K562 (cell line): ENCODE measurements around the gene WRAP53. TPM values are rescaled to one million over a fixed set of nuclear protein-coding genes. Genes with fewer than 3 reads are reported as not detected.

ENCODE experiments used
- ARID4B ChIP-seq: sonication (generic); formaldehyde crosslinking; IDR thresholded peaks from 2 replicates; pipeline ENCODE4 v1.8.0; 2022; ENCODE audit warnings: mild to moderate bottlenecking, missing genetic modification reagents
- E2F3 ChIP-seq: fragments of 250-450 bp; sonication (Bioruptor Pico); IDR thresholded peaks from 2 replicates; pipeline ENCODE4 v1.4.0; 2020; ENCODE audit warnings: mild to moderate bottlenecking
- ETV5 ChIP-seq: sonication (generic); formaldehyde crosslinking; IDR thresholded peaks from 2 replicates; pipeline ENCODE4 v1.4.0; 2020; ENCODE audit warnings: low read depth, mild to moderate bottlenecking, missing genetic modification reagents
- GTF2E2 ChIP-seq: fragments of 200-800 bp; sonication (Bioruptor generic); IDR thresholded peaks from 2 replicates; pipeline ENCODE4 v1.6.1; 2016; ENCODE audit warnings: missing genetic modification characterization, missing compliant biosample characterization
- IFI16 ChIP-seq: fragments of 250-450 bp; sonication (Bioruptor Pico); IDR thresholded peaks from 2 replicates; pipeline ENCODE4 v2.1.2; 2022; ENCODE audit warnings: mild to moderate bottlenecking, inconsistent platforms
- KDM1A ChIP-seq, 2 experiments: fragments of 450-650 bp; IDR thresholded peaks; 2 replicates each; pipeline ENCODE4 v1.6.1; 2016; ENCODE audit warnings: mild to moderate bottlenecking in 2 of 2
- PCBP1 ChIP-seq: fragments of 200-400 bp; formaldehyde crosslinking; IDR thresholded peaks from 2 replicates; pipeline ENCODE4 v1.6.1; 2018; ENCODE audit warnings: mild to moderate bottlenecking, low read depth, low read length; ENCODE audit not compliant: poor library complexity, severe bottlenecking
- POLR2H ChIP-seq: IDR thresholded peaks from 2 replicates; pipeline ENCODE4 v1.6.1; 2016; ENCODE audit warnings: missing genetic modification characterization, low read depth, mild to moderate bottlenecking, control low read depth, missing compliant biosample characterization, moderate library complexity
- RBM14 ChIP-seq: fragments of 200-400 bp; formaldehyde crosslinking; IDR thresholded peaks from 2 replicates; pipeline ENCODE4 v1.6.1; 2018; ENCODE audit warnings: low read depth, mild to moderate bottlenecking, low read length, moderate library complexity, borderline replicate concordance; ENCODE audit not compliant: insufficient read depth
- SMC3 ChIP-seq: conservative IDR thresholded peaks from 2 replicates; pipeline ENCODE4 v1.6.1; 2011; ENCODE audit warnings: low read depth, low read length, improper control_type of control experiment; ENCODE audit not compliant: insufficient read depth
- SNIP1 ChIP-seq: fragments of 450-650 bp; IDR thresholded peaks from 2 replicates; pipeline ENCODE4 v1.7.1; 2017; ENCODE audit warnings: low read depth, mild to moderate bottlenecking
- TCFL5 ChIP-seq: fragments of 250-450 bp; sonication (Bioruptor Pico); conservative IDR thresholded peaks from 2 replicates; pipeline ENCODE4 v1.6.1; 2021; ENCODE audit warnings: mild to moderate bottlenecking, moderate library complexity, matching md5 sums
- ZBTB9 ChIP-seq: fragments of 450-650 bp; formaldehyde crosslinking; IDR thresholded peaks from 2 replicates; pipeline ENCODE4 v1.4.0; 2020; ENCODE audit warnings: mild to moderate bottlenecking, moderate library complexity
- ZNF23 ChIP-seq: fragments of 250-450 bp; sonication (Bioruptor Pico); IDR thresholded peaks from 2 replicates; pipeline ENCODE4 v1.4.0; 2020; ENCODE audit warnings: mild to moderate bottlenecking
- ZNF384 ChIP-seq: IDR thresholded peaks from 2 replicates; pipeline ENCODE4 v1.6.1; 2012; ENCODE audit warnings: low read depth, low read length, improper control_type of control experiment
- ZNF398 ChIP-seq: fragments of 250-450 bp; sonication (Bioruptor Pico); IDR thresholded peaks from 2 replicates; pipeline ENCODE4 v1.8.0; 2021; ENCODE audit warnings: moderate library complexity, mild to moderate bottlenecking, inconsistent platforms
- ZNF445 ChIP-seq: fragments of 250-450 bp; sonication (Bioruptor Pico); IDR thresholded peaks from 2 replicates; pipeline ENCODE4 v1.4.0; 2020; ENCODE audit warnings: low read depth, mild to moderate bottlenecking, moderate library complexity
- ZNF75A ChIP-seq: fragments of 450-650 bp; formaldehyde crosslinking; IDR thresholded peaks from 2 replicates; pipeline ENCODE4 v1.4.0; 2020; ENCODE audit warnings: mild to moderate bottlenecking
- ZSCAN32 ChIP-seq: fragments of 450-650 bp; formaldehyde crosslinking; IDR thresholded peaks from 2 replicates; pipeline ENCODE4 v1.4.0; 2020; ENCODE audit warnings: mild to moderate bottlenecking, moderate library complexity
- polyA plus RNA-seq, 8 experiments: library from polyadenylated mRNA; depleted of rRNA in 4 of 8; stranded (reverse) in 5 of 8; unstranded in 3 of 8; fragments of >200 nt; fragmentation: Nextera tagmentation in 2 of 8; fragmentation: Illumina TruSeq in 1 of 8; extraction: Ambion mirVana in 2 of 8; extraction: Trizol in 1 of 8; gene quantifications; 2 replicates each; pipeline versions ENCODE4 v1.2.1 to v1.2.3, GENCODE V29; 2011 to 2014; ENCODE audit warnings: inconsistent platforms in 1 of 8, missing spikeins in 1 of 8
- total RNA-seq, 7 experiments: library from RNA; depleted of rRNA in 6 of 7; stranded (reverse); fragments of >200 nt in 6 of 7; fragmentation: Illumina TruSeq in 2 of 7; extraction: Trizol in 2 of 7; gene quantifications; 2 replicates each; pipeline versions ENCODE4 v1.2.1 to v1.2.3, GENCODE V29; 2011 to 2021; ENCODE audit warnings: low replicate concordance in 1 of 7

WRAP53 gene
- total and polyA plus RNA-seq, 9 of the 15 experiments (the other 6 are each of a cell fraction or from before 2014, with no cell fraction given): 0.72 to 18.2 (median 13.4) TPM

GRCh38 chr17:7687908-7688807, at the start of gene WRAP53 (continued):
- no peak for TF ChIP-seq ETV5 (CRISPR knock-in tag)
- TF ChIP-seq ZBTB9 (CRISPR knock-in tag): no peak
- TF ChIP-seq RBM14: no peak
- no peak for TF ChIP-seq ZNF445 (CRISPR knock-in tag)
- no peak for TF ChIP-seq TCFL5 (CRISPR knock-in tag)
- no peak for TF ChIP-seq IFI16 (CRISPR knock-in tag)
- TF ChIP-seq KDM1A (IDR thresholded peaks at IDR 0.05): no peak
- no peak for TF ChIP-seq POLR2H (tag)
- TF ChIP-seq ZNF75A: no peak
- peak; percentile 65; the same call in 1 of the 2 replicates for TF ChIP-seq SMC3
- no peak for TF ChIP-seq ARID4B (CRISPR knock-in tag)
- no peak for TF ChIP-seq GTF2E2 (tag)
- TF ChIP-seq SNIP1: no peak
- TF ChIP-seq ZNF384: no peak
- TF ChIP-seq E2F3 (CRISPR knock-in tag): no peak
- no peak for TF ChIP-seq PCBP1
- TF ChIP-seq ZNF398 (CRISPR knock-in tag): no peak
- no peak for TF ChIP-seq ZNF23 (CRISPR knock-in tag)
- no peak for TF ChIP-seq ZSCAN32 (CRISPR knock-in tag)
